ENCODE results near the gene PPM1H. TPM values are rescaled to one million over a fixed set of nuclear protein-coding genes. Genes with fewer than 3 reads are reported as not detected.

The PPM1H gene
- total RNA-seq, 1 donor: 0.86 TPM

GRCh38 chr12:62720661-62721330, 214.2 kb downstream of the PPM1H start:
- no peak for TF ChIP-seq CTCF (IDR thresholded peaks at IDR 0.05; ENCODE audit: insufficient read depth, low read depth, low read length)
- DNase-seq (ENCODE audit: low read depth): no peak
- no peak overlapping the region for H3K4me3 ChIP-seq (ENCODE audit: low read depth, low read length)

- no peak overlapping the region for H3K4me3 ChIP-seq (ENCODE audit: low read depth, low read length)
- no peak for DNase-seq (ENCODE audit: low read depth)
- TF ChIP-seq CTCF (IDR thresholded peaks at IDR 0.05; ENCODE audit: insufficient read depth, low read depth, low read length): no peak
Measured at GRCh38 chr12:62720025-62720424, 214.9 kb downstream of the PPM1H start.

GRCh38 chr12:62718762-62719426, 216.1 kb downstream of the PPM1H start:
- H3K4me3 ChIP-seq (ENCODE audit: low read depth, low read length): no peak overlapping the region
- no peak for TF ChIP-seq CTCF (IDR thresholded peaks at IDR 0.05; ENCODE audit: insufficient read depth, low read depth, low read length)
- DNase-seq (ENCODE audit: low read depth): no peak

- no peak for TF ChIP-seq CTCF (IDR thresholded peaks at IDR 0.05; ENCODE audit: insufficient read depth, low read depth, low read length)
- H3K4me3 ChIP-seq (ENCODE audit: low read depth, low read length): no peak overlapping the region
- DNase-seq (ENCODE audit: low read depth): no peak
Measured at GRCh38 chr12:62717643-62718042, 217.3 kb downstream of the PPM1H start.

GRCh38 chr12:62716866-62717525, 218.0 kb downstream of the PPM1H start:
- no peak for TF ChIP-seq CTCF (IDR thresholded peaks at IDR 0.05; ENCODE audit: insufficient read depth, low read depth, low read length)
- no peak overlapping the region for H3K4me3 ChIP-seq (ENCODE audit: low read depth, low read length)
- DNase-seq (ENCODE audit: low read depth): no peak

GRCh38 chr12:62716037-62716436, 218.9 kb downstream of the PPM1H start:
- H3K4me3 ChIP-seq (ENCODE audit: low read depth, low read length): no peak overlapping the region
- no peak for DNase-seq (ENCODE audit: low read depth)
- TF ChIP-seq CTCF (IDR thresholded peaks at IDR 0.05; ENCODE audit: insufficient read depth, low read depth, low read length): no peak
